ENCODE measurements around the gene SCG3.

SCG3 gene

GRCh38 chr15:51727141-51727897 lies 46.0 kb downstream of the SCG3 start:
- no peak for DNase-seq (ENCODE audit: low read depth)

GRCh38 chr15:51731549-51732267 lies 50.4 kb downstream of the SCG3 start:
- DNase-seq (ENCODE audit: low read depth), result peak; percentile 10

GRCh38 chr15:51732646-51733045 lies 51.3 kb downstream of the SCG3 start:
- no peak for DNase-seq (ENCODE audit: low read depth)

GRCh38 chr15:51735228-51736010 lies 54.1 kb downstream of the SCG3 start:
- peak; percentile 30 for DNase-seq (ENCODE audit: low read depth)

GRCh38 chr15:51736069-51736468 lies 54.8 kb downstream of the SCG3 start:
- no peak for DNase-seq (ENCODE audit: low read depth)

- peak; percentile 48 for DNase-seq (ENCODE audit: low read depth)
Observed at GRCh38 chr15:51736751-51737521, 55.6 kb downstream of the SCG3 start.

GRCh38 chr15:51737522-51738305 lies 56.4 kb downstream of the SCG3 start, which contains the start of gene LYSMD2:
Gene LYSMD2 (minus strand): TSS chr15:51737655. CDS start chr15:51737622, 33 bp downstream.
- DNase-seq (ENCODE audit: low read depth), result peak; percentile 52

GRCh38 chr15:51738553-51738952 lies 57.2 kb downstream of the SCG3 start:
- DNase-seq (ENCODE audit: low read depth), result no peak

GRCh38 chr15:51739061-51739712 lies 57.9 kb downstream of the SCG3 start:
- DNase-seq (ENCODE audit: low read depth), result no peak

- no peak for DNase-seq (ENCODE audit: low read depth)
Observed at GRCh38 chr15:51749307-51749706, 68.0 kb downstream of the SCG3 start.

- no peak for DNase-seq (ENCODE audit: low read depth)
Observed at GRCh38 chr15:51750186-51750585, 68.9 kb downstream of the SCG3 start.

- peak; percentile 29 for DNase-seq (ENCODE audit: low read depth)
Observed at GRCh38 chr15:51750792-51751696, 69.7 kb downstream of the SCG3 start, which contains the start of gene TMOD2. Gene TMOD2 (plus strand): TSS chr15:51751597. CDS start chr15:51766442, 14,845 bp downstream.

- no peak for DNase-seq (ENCODE audit: low read depth)
Observed at GRCh38 chr15:51751697-51752683, 70.7 kb downstream of the SCG3 start.

- DNase-seq (ENCODE audit: low read depth), result no peak
Observed at GRCh38 chr15:51752888-51753287, 71.6 kb downstream of the SCG3 start.

GRCh38 chr15:51754267-51754666 lies 73.0 kb downstream of the SCG3 start:
- no peak for DNase-seq (ENCODE audit: low read depth)

- no peak for DNase-seq (ENCODE audit: low read depth)
Observed at GRCh38 chr15:51755790-51756189, 74.5 kb downstream of the SCG3 start.

GRCh38 chr15:51756482-51756881 lies 75.2 kb downstream of the SCG3 start:
- no peak for DNase-seq (ENCODE audit: low read depth)

- DNase-seq (ENCODE audit: low read depth), result no peak
Observed at GRCh38 chr15:51757450-51757849, 76.1 kb downstream of the SCG3 start.
